WERI-Rb-1 (cell line): ENCODE data around the gene MYOZ3.

Experiments used
- DNase-seq: peaks from one replicate; pipeline ENCODE4 v3.0.0-alpha.2; 2020
- H3K27ac ChIP-seq: fragments of 250-450 bp; sonication (Bioruptor Pico); 2 replicates; pipeline ENCODE4 v1.5.1; 2020; ENCODE audit warnings: mild to moderate bottlenecking, moderate library complexity
- H3K27me3 ChIP-seq: fragments of 250-450 bp; sonication (Bioruptor Pico); 2 replicates; pipeline ENCODE4 v1.5.1; 2021; ENCODE audit warnings: mild to moderate bottlenecking, low read depth, moderate library complexity; ENCODE audit not compliant: insufficient read depth, severe bottlenecking
- H3K36me3 ChIP-seq: fragments of 250-450 bp; sonication (Bioruptor Pico); 2 replicates; pipeline ENCODE4 v1.5.1; 2020; ENCODE audit warnings: mild to moderate bottlenecking, moderate library complexity
- H3K4me3 ChIP-seq: 2 replicates; pipeline ENCODE4 v1.5.1; 2011; ENCODE audit warnings: low read depth, mild to moderate bottlenecking, control low read depth, low read length
- H3K9me3 ChIP-seq: fragments of 250-450 bp; sonication (Bioruptor Pico); 2 replicates; pipeline ENCODE4 v1.5.1; 2021; ENCODE audit warnings: mild to moderate bottlenecking, moderate library complexity; ENCODE audit not compliant: severe bottlenecking
- CTCF ChIP-seq: IDR thresholded peaks from 2 replicates; pipeline ENCODE4 v1.5.1; 2011; ENCODE audit warnings: low read depth, mild to moderate bottlenecking, control low read depth, inconsistent platforms, low read length

Gene MYOZ3

GRCh38 chr5:150661821-150662596 lies 958 bp downstream of the MYOZ3 start:
- TF ChIP-seq CTCF: no peak
- H3K9me3 ChIP-seq: no peaks in the 10 kb centered on the region
- H3K27ac ChIP-seq: no peak overlapping the region
- no peaks in the 10 kb centered on the region for H3K36me3 ChIP-seq
- H3K27me3 ChIP-seq: no peaks in the 10 kb centered on the region
- no peak for DNase-seq
- H3K4me3 ChIP-seq: no peak overlapping the region

- H3K36me3 ChIP-seq: no peaks in the 10 kb centered on the region
- H3K27ac ChIP-seq: no peak overlapping the region
- H3K4me3 ChIP-seq: no peak overlapping the region
- H3K9me3 ChIP-seq: no peaks in the 10 kb centered on the region
- DNase-seq: no peak
- H3K27me3 ChIP-seq: no peaks in the 10 kb centered on the region
- no peak for TF ChIP-seq CTCF
Observed at GRCh38 chr5:150662731-150663516, 1.9 kb downstream of the MYOZ3 start.

GRCh38 chr5:150663936-150664335 lies 2.9 kb downstream of the MYOZ3 start:
- Histone ChIP-seq H3K36me3 (no peaks in the 10 kb centered on the region), H3K27me3 (no peaks in the 10 kb centered on the region), H3K4me3 (no peak overlapping the region), H3K27ac (no peak overlapping the region), H3K9me3 (no peaks in the 10 kb centered on the region)
- DNase-seq: no peak
- TF ChIP-seq CTCF: no peak

GRCh38 chr5:150665044-150665443 lies 4.0 kb downstream of the MYOZ3 start:
- TF ChIP-seq CTCF: no peak
- no peaks in the 10 kb centered on the region for H3K27me3 ChIP-seq
- no peak for DNase-seq
- H3K27ac ChIP-seq: no peak overlapping the region
- no peaks in the 10 kb centered on the region for H3K36me3 ChIP-seq
- no peaks in the 10 kb centered on the region for H3K9me3 ChIP-seq
- no peak overlapping the region for H3K4me3 ChIP-seq

GRCh38 chr5:150670275-150670947 lies 9.4 kb downstream of the MYOZ3 start:
- H3K4me3 ChIP-seq: no peak overlapping the region
- DNase-seq: no peak
- H3K27me3 ChIP-seq: no peaks in the 10 kb centered on the region
- no peak overlapping the region for H3K27ac ChIP-seq
- H3K9me3 ChIP-seq: no peaks in the 10 kb centered on the region
- TF ChIP-seq CTCF: no peak
- no peaks in the 10 kb centered on the region for H3K36me3 ChIP-seq
